ENCODE measurements around the gene ZNF445. TPM values are rescaled to one million over a fixed set of nuclear protein-coding genes. Genes with fewer than 3 reads are reported as not detected.

Gene ZNF445
- total and polyA plus RNA-seq, 9 of the 15 experiments (the other 6 are each of a cell fraction or from before 2014, with no cell fraction given): 1.2 to 26.9 (median 10.6) TPM

DNA sequence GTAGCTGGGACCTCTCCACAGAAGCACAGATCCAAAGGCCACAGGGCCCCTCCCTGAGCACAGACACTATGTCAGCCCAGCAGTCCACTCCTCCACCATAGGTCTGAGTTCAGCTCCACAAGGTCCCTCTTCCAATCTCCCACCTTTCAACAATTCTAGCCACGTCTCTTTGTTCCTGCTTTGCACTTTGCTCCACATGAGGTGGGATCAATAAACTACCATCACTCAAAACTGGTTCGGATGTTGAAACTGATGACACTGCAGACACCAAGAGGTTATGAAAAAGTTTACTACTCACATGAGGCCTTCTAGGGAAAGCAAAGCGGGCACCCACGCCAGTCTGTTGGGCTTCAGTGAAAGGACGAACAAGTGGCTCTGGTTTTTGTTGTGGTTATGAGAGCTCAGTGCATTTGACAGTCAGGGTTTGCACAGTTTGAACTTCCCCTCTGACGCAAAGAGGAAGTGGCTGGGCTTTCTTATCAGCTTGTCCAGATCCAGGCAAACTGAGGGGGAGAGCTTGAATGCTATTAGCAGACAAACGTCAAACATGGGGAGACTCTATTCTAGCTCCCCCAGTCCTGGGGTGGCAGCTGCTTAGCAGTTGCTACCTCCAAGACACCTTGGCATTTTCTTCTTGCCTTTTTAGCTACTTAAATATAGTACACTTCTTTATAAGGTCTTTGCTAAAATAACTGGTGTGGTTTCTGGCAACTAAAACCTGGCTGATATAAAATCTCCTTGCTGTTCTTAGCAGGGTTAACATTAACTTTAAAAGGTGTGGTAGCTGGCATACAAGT is 37.8 kb downstream of the ZNF445 start (continued):
- TF ChIP-seq, protein P1, sequence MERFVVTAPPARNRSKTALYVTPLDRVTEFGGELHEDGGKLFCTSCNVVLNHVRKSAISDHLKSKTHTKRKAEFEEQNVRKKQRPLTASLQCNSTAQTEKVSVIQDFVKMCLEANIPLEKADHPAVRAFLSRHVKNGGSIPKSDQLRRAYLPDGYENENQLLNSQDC (CRISPR knock-in tag; IDR thresholded peaks at IDR 0.05): 0 out of 2 replicates have a peak, but pooled peaks have one; percentile 38
- TF ChIP-seq EGR1 (conservative IDR thresholded peaks at IDR 0.05): peak; percentile 90
- TF ChIP-seq, protein P2, sequence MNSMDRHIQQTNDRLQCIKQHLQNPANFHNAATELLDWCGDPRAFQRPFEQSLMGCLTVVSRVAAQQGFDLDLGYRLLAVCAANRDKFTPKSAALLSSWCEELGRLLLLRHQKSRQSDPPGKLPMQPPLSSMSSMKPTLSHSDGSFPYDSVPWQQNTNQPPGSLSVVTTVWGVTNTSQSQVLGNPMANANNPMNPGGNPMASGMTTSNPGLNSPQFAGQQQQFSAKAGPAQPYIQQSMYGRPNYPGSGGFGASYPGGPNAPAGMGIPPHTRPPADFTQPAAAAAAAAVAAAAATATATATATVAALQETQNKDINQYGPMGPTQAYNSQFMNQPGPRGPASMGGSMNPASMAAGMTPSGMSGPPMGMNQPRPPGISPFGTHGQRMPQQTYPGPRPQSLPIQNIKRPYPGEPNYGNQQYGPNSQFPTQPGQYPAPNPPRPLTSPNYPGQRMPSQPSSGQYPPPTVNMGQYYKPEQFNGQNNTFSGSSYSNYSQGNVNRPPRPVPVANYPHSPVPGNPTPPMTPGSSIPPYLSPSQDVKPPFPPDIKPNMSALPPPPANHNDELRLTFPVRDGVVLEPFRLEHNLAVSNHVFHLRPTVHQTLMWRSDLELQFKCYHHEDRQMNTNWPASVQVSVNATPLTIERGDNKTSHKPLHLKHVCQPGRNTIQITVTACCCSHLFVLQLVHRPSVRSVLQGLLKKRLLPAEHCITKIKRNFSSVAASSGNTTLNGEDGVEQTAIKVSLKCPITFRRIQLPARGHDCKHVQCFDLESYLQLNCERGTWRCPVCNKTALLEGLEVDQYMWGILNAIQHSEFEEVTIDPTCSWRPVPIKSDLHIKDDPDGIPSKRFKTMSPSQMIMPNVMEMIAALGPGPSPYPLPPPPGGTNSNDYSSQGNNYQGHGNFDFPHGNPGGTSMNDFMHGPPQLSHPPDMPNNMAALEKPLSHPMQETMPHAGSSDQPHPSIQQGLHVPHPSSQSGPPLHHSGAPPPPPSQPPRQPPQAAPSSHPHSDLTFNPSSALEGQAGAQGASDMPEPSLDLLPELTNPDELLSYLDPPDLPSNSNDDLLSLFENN (IDR thresholded peaks at IDR 0.05; ENCODE audit: low read depth in 2 of 2, low read length in 2 of 2): peak in 1 of 2 experiments; percentile 95; a peak in 2 of 4 replicates
- no peak for TF ChIP-seq HMG20A (CRISPR knock-in tag; conservative IDR thresholded peaks at IDR 0.05)
- TF ChIP-seq, protein P3, sequence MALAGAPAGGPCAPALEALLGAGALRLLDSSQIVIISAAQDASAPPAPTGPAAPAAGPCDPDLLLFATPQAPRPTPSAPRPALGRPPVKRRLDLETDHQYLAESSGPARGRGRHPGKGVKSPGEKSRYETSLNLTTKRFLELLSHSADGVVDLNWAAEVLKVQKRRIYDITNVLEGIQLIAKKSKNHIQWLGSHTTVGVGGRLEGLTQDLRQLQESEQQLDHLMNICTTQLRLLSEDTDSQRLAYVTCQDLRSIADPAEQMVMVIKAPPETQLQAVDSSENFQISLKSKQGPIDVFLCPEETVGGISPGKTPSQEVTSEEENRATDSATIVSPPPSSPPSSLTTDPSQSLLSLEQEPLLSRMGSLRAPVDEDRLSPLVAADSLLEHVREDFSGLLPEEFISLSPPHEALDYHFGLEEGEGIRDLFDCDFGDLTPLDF (CRISPR knock-in tag; IDR thresholded peaks at IDR 0.05): no peak
- 0 out of 2 replicates have a peak, but pooled peaks have one; percentile 13 for TF ChIP-seq OTX1 (CRISPR knock-in tag; IDR thresholded peaks at IDR 0.05)
- TF ChIP-seq HLTF (IDR thresholded peaks at IDR 0.05): no peak
- TF ChIP-seq ZNF695 (CRISPR knock-in tag; IDR thresholded peaks at IDR 0.05): 0 out of 2 replicates have a peak, but pooled peaks have one; percentile 56
- TF ChIP-seq POLR2H (tag; IDR thresholded peaks at IDR 0.05; ENCODE audit: low read depth): peak; percentile 95
- TF ChIP-seq DMBX1 (CRISPR knock-in tag; IDR thresholded peaks at IDR 0.05; ENCODE audit: borderline replicate concordance): peak; percentile 8; the same call in 1 of the 2 replicates
- TF ChIP-seq ZFP30 (CRISPR knock-in tag; IDR thresholded peaks at IDR 0.05; ENCODE audit: borderline replicate concordance): no peak
- peak; percentile 84; the same call in 1 of the 2 replicates for TF ChIP-seq JUN (IDR thresholded peaks at IDR 0.05; ENCODE audit: borderline replicate concordance, low read depth, low read length)
- no peak; the same call in 1 of the 2 replicates for TF ChIP-seq JUN (CRISPR knock-in tag; IDR thresholded peaks at IDR 0.05; ENCODE audit: borderline replicate concordance)
- TF ChIP-seq, protein P4, sequence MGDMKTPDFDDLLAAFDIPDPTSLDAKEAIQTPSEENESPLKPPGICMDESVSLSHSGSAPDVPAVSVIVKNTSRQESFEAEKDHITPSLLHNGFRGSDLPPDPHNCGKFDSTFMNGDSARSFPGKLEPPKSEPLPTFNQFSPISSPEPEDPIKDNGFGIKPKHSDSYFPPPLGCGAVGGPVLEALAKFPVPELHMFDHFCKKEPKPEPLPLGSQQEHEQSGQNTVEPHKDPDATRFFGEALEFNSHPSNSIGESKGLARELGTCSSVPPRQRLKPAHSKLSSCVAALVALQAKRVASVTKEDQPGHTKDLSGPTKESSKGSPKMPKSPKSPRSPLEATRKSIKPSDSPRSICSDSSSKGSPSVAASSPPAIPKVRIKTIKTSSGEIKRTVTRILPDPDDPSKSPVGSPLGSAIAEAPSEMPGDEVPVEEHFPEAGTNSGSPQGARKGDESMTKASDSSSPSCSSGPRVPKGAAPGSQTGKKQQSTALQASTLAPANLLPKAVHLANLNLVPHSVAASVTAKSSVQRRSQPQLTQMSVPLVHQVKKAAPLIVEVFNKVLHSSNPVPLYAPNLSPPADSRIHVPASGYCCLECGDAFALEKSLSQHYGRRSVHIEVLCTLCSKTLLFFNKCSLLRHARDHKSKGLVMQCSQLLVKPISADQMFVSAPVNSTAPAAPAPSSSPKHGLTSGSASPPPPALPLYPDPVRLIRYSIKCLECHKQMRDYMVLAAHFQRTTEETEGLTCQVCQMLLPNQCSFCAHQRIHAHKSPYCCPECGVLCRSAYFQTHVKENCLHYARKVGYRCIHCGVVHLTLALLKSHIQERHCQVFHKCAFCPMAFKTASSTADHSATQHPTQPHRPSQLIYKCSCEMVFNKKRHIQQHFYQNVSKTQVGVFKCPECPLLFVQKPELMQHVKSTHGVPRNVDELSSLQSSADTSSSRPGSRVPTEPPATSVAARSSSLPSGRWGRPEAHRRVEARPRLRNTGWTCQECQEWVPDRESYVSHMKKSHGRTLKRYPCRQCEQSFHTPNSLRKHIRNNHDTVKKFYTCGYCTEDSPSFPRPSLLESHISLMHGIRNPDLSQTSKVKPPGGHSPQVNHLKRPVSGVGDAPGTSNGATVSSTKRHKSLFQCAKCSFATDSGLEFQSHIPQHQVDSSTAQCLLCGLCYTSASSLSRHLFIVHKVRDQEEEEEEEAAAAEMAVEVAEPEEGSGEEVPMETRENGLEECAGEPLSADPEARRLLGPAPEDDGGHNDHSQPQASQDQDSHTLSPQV (IDR thresholded peaks at IDR 0.05): peak; percentile 95
- TF ChIP-seq FOXA3 (CRISPR knock-in tag; conservative IDR thresholded peaks at IDR 0.05 in 1 of 2, IDR thresholded peaks at IDR 0.05 in 1 of 2): peak in 1 of 2 experiments; percentile 56; a peak in 1 of 4 replicates
- no peak for TF ChIP-seq ATF1 (CRISPR knock-in tag; IDR thresholded peaks at IDR 0.05)
- TF ChIP-seq ATF1 (tag; IDR thresholded peaks at IDR 0.05): peak; percentile 97

Measured in K562 (cell line).